AG10803 (cell line): ENCODE results near the gene AURKA.
"Not testable (repeated sequence)": the region's sequence is repeated elsewhere in the genome, so short reads cannot be mapped to it uniquely, and the experiment has no call there.

Experiments
- DNase-seq: peaks from one replicate; pipeline ENCODE4 v3.0.0; 2010; ENCODE audit warnings: low read depth
- H3K4me3 ChIP-seq: 2 replicates; pipeline ENCODE4 v1.5.1; 2011; ENCODE audit warnings: mild to moderate bottlenecking, low read length, control low read depth
- CTCF ChIP-seq: conservative IDR thresholded peaks from 2 replicates; pipeline ENCODE4 v1.5.1; 2011; ENCODE audit warnings: mild to moderate bottlenecking, low read length, control low read depth, inconsistent platforms

The AURKA gene

GRCh38 chr20:56417402-56417801 lies 25.4 kb upstream of the AURKA start:
- DNase-seq, result no peak
- TF ChIP-seq CTCF, result no peak
- H3K4me3 ChIP-seq, result no peak overlapping the region

DNA sequence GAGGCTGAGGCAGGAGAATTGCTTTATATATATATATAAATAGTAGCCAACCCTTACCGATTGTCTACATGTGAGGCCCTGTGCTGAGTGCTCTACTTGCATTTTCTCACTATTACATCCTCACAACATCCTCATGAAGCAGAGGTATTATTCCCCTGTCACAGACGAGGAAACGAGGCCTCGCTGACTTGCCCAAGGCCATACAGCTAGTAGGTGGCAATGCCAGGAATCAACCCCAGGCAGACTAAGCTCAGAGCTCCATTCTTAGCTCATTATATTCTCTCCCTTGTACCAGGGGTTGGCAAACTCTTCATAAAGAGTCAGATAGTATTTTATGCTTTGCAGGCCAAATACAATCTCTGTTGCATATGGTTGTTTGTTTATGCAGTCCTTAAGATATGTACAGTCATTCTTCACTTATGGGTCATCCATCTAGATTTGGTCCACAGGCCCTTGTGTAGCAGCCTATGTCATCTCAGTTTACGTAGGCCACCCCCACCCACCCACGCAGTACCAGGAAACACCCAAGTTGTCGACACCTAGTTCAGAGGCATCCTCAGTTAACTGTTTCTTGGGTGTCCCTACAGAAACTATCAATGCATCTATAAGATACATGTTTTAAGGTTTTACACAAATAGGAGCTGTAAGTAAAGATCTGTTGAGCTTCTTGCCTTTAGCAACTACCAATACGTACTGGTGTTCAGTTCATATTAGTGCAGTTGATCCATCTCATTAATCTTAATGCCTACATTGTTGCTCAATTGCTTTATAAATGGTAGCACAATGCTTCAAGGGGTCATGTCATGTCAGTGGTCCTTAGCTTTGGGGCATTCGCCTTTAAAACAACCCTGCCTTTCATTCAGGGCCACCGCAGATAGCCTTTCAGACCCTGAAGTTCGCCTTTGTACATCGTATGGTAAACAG lies 23.1 kb upstream of the AURKA start:
- DNase-seq, result peak; percentile 65
- no peak overlapping the region for H3K4me3 ChIP-seq
- no peak for TF ChIP-seq CTCF

- DNase-seq, result no peak
- no peak for TF ChIP-seq CTCF
Observed at GRCh38 chr20:56412949-56413348, 20.9 kb upstream of the AURKA start.

DNA sequence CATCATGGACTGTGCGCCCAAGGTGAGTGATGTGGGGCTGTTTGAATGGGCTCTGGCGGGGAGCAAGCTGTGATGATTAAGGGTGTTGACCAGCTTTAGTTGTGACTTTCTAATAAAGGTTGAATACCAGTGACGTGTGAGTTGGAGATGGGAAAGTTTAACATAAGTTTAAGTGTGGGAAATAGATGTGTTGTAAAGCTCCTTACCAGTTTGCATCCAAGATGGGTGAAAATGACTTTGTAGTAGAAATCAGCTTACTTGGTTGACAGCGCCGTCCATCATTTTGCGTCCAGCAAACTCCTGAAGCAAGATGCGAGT lies 20.4 kb upstream of the AURKA start:
- DNase-seq, result no peak
- no peak for TF ChIP-seq CTCF
- H3K4me3 ChIP-seq, result peak overlapping the region; percentile 26; the same call in 1 of the 2 replicates

More at GRCh38 chr20:56412949-56413348, 20.9 kb upstream of the AURKA start:
- H3K4me3 ChIP-seq, result no peak overlapping the region

DNA sequence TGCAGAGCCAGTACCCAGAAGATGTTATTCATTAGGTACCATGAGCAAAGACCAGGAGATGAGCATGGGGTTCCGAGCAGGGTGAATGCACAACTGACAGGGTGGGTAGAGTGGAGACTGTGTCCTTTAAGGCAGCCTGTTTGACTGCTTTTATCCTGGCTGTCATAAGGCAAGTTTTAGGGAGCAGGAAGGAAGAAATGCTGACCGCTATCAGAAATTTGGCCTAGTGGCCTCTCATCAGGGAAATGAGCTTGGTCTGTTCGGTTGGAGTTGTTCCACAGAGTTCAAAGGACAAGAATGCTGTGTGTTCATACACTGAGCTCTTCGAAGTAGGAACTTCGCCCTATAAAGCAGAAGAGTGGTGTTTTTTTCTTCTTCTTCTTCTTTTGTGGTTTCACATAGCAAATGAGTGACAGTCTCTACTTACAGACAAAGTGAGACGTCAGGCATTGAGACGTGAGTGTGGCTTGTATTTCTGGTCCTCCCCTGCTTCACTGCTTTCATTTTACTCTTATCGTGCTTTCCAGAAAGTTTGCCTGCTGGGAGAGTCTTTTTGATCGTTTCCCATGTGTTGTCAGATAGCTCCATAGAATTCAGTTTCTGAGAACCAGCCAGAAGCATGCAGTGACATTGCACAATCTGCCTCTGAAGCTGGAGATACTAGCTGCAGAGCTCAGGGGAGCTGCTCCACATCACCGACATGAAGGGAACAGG lies 19.9 kb upstream of the AURKA start, which contains the start of gene CASS4:
Gene CASS4, plus strand, starts transcription at position 502 of the 714 bp plus-strand sequence. Its CDS starts 199 bp downstream, at position 701.
- TF ChIP-seq CTCF, result no peak
- DNase-seq, result peak; percentile 70
- H3K4me3 ChIP-seq, result peak within 1 kb of the TSS; percentile 26

DNA sequence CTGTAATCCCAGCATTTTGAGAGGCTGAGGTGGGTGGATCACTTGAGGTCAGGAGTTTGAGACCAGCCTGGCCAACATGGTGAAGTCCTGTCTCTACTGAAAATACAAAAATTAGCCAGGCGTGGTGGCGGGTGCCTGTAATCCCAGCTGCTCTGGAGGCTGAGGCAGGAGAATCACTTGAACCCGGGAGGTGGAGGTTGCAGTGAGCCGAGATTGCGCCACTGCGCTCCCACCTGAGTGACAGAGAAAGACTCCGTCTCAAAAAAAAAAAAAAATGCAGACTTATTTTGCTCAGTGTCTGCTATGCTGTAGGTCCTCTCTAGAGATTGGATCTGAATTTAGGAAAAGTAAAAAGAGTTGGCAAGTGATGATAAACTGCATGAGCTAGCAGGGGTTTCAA lies 19.3 kb upstream of the AURKA start:
- DNase-seq, H3K4me3 ChIP-seq: not testable (repeated sequence)

- DNase-seq, result no peak
- H3K4me3 ChIP-seq, result no peak overlapping the region
- no peak for TF ChIP-seq CTCF
Observed at GRCh38 chr20:56409956-56410355, 17.9 kb upstream of the AURKA start.
